ENCODE measurements around the gene CD38.
A peak's percentile ranks its signal among the peaks of the same experiment; 100 is the strongest.
"Not testable (repeated sequence)": the region's sequence is repeated elsewhere in the genome, so short reads cannot be mapped to it uniquely, and the experiment has no call there.

The CD38 gene

GRCh38 chr4:15762460-15762859 is 15.7 kb upstream of the CD38 start:
- DNase-seq (ENCODE audit: low spot score) = not testable (repeated sequence)

DNA sequence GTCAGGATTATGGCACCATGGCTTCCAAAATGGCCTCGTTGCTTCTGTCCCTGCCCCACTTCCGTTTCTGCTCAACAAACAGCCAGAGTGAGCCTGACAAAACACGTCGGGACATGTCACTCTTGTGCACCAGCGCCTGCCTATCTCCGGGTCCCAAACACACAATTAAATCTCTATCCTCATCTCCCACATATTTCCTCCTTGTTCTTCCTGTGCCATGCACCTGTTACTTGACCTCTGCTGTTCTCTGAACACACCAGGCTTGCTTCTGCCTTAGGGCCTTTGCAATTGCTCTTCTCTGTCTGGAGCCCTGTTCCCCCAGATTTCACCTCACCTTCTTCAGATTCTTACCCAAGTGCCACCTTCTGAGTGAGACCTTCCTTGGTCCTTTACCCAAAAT is 12.7 kb upstream of the CD38 start:
- DNase-seq (ENCODE audit: low spot score) = no peak

GRCh38 chr4:15765910-15766697 is 12.0 kb upstream of the CD38 start:
- DNase-seq (ENCODE audit: low spot score) = no peak

GRCh38 chr4:15766821-15767220 is 11.3 kb upstream of the CD38 start:
- DNase-seq (ENCODE audit: low spot score) = no peak

DNA sequence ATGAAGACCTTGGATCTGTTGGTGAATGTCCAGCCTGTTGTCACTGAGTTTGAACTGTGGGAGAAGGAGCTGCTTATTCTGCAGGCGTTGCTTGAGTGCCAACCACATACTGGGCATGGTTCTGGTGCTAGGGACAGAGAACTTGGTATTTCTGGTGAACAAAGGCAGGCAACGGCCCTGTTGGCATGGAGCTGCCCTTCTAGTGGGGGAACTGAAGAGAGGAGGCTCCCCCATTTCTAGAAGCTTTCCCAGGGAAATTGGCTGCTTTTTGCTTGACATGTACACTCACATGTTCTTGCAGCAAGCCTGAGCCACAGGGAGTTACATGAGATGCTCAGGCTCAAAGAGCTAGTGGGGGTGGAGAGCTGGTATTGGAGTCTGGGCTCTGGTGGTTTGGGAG is 8.9 kb upstream of the CD38 start:
- DNase-seq (ENCODE audit: low spot score) = peak; percentile 45

DNA sequence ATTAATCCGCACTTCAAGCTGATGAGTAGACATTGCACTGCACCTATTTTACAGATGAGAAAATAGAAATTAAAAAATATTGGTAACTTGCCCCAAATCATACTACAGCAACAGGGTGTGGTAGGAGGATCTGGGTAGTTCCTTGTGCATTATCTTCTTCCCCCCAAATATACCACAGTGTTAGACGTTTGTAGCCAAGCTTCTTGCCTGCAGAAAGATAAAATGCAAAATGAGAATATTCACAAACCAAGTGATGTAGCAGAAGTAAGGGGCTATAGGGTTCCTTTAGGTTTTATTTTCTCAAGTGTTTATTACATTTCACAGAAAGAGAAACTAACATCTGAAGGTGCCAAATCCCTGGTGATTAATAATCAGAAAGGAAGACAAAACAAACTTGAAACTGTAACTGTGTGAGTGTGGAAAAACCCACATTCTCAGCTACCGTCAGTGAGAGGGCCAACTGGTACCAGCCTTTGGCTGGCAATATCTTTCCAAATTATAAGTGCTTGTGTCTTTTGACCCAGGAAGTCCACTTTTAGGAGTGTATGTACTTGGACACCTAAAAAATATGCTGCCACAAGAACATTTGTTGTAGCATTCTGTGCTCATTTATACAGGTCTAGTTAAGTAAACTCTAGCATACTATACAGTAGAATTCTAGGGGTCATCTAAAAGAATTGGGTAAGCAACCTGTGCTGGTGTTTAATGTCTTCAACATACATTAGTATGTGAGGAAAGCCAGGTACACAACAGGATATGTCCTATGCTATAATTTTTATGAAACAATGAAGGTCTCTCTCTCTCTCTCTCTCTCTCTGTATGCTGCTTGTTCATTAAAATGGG is 6.7 kb upstream of the CD38 start:
- DNase-seq (ENCODE audit: low spot score) = no peak

DNA sequence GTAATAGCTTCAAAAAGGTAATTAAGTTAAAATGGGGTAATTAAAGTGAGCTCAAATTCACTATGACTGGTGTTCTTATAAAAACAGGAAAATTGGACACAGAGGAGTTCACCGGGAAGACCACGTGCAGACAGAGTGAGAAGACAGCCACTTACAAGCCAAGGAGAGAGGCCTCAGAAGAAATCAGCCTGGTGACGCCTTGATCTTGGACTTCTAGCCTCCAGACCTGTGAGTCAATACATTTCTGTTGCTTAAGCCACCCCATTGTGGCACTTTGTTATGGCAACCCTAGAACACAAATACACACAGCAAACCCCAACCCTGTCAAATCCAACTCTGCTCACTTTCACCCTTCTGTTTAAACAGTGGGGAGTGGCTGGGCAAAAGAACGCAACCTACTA is 4.1 kb upstream of the CD38 start:
- DNase-seq (ENCODE audit: low spot score) = no peak

DNA sequence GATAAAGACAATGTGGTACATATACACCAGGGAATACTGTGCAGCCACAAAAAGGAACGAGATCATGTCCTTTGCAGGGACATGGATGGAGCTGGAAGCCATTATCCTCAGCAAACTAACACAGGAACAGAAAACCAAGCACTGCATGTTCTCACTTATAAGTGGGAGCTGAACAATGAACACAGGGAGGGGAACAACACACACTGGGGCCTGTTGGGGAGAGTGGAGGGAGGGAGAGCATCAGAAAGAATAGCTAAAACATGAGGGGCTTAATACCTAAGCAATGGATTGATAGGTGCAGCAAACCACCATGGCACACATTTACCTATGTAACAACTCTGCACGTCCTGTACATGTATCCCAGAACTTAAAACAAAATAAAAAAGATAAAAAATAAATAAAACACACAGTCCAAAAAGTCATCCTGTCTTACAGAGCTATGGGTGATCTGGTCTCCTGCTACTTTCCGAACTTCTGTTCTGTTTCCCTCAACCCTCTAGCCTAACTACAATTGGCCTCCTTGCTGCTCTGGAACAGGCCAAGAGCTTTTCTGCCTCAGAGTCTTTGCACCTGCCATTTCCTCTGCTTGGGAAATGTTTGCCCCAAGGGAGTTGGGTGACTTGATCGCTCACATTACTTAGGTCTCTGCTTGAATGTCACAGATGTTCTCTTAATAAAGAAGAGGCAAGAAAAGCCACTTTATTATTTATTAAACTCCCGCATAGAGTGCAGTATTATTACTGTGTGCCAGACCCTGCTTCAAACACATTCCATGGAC is 1.1 kb upstream of the CD38 start:
- DNase-seq (ENCODE audit: low spot score) = no peak

- DNase-seq (ENCODE audit: low spot score) = no peak
Measured at GRCh38 chr4:15777697-15778288, 335 bp upstream of the CD38 start.

DNA sequence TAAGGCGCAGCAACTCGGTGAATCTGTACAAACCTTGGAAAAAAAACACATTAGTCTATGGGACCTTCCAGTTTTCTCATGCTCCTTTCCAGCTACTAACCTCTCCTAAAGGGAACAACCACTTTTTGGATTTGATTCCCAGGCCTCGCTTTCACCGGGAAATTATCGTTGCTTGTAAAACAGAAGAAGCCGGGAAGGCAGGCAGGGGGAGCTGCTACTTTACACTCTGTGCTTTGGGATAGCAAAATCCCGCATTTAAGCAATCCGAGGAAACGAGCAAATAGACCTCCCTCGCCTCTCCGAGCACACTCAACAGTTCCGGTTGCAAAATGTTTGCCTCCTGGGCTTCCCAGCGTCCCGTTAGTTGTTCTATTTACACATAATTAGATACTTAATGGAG is 1.2 kb downstream of the CD38 start:
- DNase-seq (ENCODE audit: low spot score) = peak; percentile 73

GRCh38 chr4:15779809-15780208 is 1.7 kb downstream of the CD38 start:
- no peak for DNase-seq (ENCODE audit: low spot score)

DNA sequence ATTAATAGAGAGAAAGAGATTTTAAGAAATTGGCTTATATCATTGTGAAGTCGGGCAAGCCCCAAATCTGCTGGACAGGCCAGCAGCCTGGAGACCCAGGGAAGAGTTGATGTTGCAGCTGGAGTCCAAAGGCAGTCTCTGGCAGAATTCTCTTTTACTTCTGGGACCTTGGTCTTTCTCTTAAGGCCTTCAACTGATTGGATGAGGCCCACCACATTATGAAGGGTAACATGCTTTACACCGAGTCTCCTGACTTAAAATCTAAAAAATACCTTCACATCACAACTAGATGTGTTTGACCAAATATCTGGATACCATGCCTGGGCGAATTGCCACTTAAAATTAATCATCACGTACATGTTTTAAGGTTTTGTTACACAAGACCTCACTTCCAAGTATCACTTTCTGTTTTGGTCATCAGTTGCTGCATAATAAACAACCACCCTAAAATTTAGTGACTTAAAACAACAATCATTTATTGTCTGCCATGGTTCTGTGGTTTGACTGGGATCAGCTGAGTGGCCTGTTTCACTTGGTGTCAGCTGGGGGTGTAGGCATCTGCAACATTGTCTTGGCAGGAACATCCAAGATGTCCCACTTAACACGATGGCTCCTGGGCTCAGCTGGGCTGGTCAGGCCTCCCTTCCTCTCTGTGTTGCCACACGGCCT is 3.4 kb downstream of the CD38 start:
- DNase-seq (ENCODE audit: low spot score) = no peak

GRCh38 chr4:15783676-15784075 is 5.5 kb downstream of the CD38 start:
- no peak for DNase-seq (ENCODE audit: low spot score)

- no peak for DNase-seq (ENCODE audit: low spot score)
Measured at GRCh38 chr4:15784959-15785634, 7.0 kb downstream of the CD38 start.

DNA sequence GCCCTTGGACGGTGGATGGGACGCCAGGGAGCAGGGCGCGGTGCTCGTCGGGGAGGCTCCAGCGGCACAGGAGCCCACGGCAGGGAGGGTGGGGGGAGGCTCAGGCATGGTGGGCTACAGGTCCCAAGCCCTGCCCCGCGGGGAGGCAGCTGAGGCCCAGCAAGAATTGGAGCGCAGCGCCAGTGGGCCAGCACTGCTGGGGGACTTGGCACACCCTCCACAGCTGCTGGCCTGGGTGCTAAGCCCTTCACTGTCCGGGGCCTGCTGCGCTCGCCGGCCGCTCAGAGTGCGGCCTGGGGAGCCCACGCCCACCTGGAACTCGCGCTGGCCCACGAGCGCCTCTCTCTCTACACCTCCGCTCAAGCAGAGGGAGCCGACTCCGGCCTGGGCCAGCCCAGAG is 8.6 kb downstream of the CD38 start:
- DNase-seq (ENCODE audit: low spot score) = no peak

GRCh38 chr4:15792974-15793373 is 14.8 kb downstream of the CD38 start:
- DNase-seq (ENCODE audit: low spot score) = no peak

DNA sequence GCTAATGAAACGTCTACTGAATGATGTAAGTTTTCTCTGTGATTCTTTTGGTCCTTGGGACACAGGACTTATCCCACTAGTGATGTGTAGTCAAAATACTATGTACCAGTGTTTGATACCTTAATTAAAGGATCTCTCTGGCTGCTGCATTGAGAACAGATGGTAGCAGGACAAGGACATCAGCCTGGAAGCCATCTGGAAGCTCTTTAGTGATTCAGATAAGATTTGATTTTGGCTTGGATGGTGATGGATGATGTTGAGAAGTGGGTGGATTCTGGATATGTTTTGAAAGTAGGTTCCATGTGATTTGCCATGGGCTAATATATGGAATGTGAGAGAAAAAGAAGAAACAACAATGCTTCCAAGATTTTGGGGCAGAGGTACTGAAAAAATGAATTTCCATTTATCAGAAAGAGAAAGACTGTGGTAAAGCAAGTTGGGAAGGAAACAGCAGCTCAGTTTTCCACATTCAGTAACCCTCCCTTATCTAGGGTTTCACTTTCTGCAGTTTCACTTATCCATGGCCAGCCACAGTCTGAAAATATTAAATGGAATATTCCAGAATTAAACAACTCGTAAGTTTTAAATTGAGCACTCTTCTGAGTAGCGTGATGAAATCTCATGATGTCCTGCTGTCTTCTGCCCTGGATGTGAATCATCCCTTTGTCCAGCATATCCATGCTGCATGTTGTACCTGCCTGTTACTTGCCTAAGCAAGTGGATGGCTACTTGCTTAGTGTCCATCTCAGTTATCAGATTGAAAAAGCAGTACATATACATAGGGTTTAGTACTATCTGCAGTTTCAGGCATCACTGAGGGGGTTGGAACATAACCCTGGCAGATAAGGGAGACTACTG is 15.6 kb downstream of the CD38 start:
- DNase-seq (ENCODE audit: low spot score) = no peak

GRCh38 chr4:15794426-15794825 is 16.3 kb downstream of the CD38 start:
- DNase-seq (ENCODE audit: low spot score) = no peak

DNA sequence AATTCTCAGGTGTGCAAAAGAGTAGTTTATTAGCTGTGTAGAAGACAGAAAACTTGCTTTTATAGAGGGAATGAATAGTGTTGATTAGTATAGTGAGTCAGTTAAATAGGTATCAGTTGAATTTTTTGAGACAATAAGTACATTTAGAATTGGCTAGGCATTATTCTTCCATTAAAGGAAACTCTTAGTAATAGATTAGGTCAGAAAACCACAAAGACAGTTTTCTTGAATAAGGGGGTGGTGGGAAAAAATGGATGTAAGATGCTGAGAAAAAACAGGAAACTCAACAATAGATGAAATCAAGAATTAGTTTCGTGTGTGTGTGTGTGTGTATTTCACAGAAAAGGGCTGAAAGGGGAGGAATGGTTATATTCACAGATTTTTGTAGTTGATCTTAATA is 16.8 kb downstream of the CD38 start:
- no peak for DNase-seq (ENCODE audit: low spot score)

DNA sequence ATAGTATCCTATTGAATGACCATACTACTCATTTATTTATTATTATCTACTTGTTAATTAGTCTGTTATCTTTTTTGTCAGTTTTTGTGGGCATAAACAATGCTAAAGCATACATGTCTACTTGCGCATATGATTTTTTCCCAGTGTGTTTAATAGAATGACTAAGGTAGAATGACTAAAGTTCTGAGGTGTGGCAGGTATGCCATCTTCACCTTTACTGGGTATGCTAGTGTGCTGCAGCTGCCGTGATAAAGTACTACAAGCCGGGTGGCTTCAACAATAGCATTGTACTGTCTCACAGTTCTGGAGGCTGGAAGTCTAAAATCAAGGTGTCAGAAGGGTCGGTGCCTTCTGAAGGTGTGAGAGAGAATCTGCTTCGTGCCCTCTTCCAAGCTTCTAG is 19.2 kb downstream of the CD38 start:
- no peak for DNase-seq (ENCODE audit: low spot score)

Measured in Ammon's horn (tissue), 1 donor.